Measurements from ENCODE around the gene OTOG. TPM values are rescaled to one million over a fixed set of nuclear protein-coding genes. Genes with fewer than 3 reads are reported as not detected.

OTOG gene
- total RNA-seq, 1 experiment from 2014 or later, result 0.35 TPM

DNA sequence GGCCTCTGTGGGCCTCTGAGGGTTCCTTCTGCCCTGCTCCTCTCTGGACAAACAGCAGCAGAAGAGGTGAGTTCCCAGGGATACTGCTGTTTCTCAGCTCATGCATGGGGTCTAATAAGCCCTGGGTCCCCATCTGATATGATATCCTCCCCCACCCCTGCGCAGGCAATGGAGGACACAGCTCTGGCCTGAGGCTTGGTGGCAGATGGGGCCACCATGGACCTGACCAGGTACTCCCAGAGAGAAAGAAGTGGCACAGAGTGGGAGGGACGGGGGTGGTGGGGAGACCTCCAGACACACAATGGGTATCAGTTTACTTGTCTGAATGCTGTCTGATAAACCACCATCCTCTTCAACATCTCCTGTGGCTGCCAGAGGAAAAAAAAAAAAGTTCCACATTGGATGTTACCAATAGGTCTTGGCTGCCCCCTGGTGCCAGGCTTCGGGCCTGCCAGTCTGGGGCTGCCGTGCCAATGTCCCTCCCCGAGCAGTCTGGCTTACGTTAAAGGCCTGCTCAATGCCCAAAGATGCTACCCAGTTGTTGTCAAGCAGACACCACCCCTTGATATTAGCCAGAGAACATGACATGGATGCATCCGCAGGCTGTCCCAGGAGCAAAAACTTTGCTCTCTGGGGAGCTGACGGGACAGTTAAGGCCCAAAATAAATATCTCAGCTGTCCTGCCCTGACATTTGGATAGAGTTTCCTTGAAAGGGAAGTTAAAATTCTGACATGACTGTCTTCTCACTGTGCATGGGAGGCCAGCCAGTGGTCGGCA lies 42.5 kb upstream of the OTOG start:
- Histone ChIP-seq H4K5ac (ENCODE audit: insufficient read length, low read depth, low read length) (no peak overlapping the region), H2BK15ac (ENCODE audit: low read depth, low read length) (no peak overlapping the region), H3K4ac (ENCODE audit: low read depth, low read length) (no peak overlapping the region), H2AK5ac (ENCODE audit: insufficient read length, low read length) (no peak overlapping the region), H4K91ac (ENCODE audit: insufficient read length, low read depth, low read length) (no peak overlapping the region), H4K20me1 (ENCODE audit: control insufficient read depth, insufficient read depth, insufficient read length) (no peaks in the 10 kb centered on the region), H3K27me3 (ENCODE audit: insufficient read depth, low read length) (no peaks in the 10 kb centered on the region), H3K18ac (ENCODE audit: insufficient read length, low read depth, low read length) (no peak overlapping the region), H2BK20ac (ENCODE audit: low read depth, low read length, poor library complexity, severe bottlenecking) (no peak overlapping the region), H3T11ph (ENCODE audit: low read length) (no peak overlapping the region), H2BK120ac (ENCODE audit: low read depth, low read length, poor library complexity, severe bottlenecking) (no peak overlapping the region), H3K23ac (ENCODE audit: insufficient read length, low read depth, low read length) (no peak overlapping the region), H3K23me2 (ENCODE audit: insufficient read length, low read depth, low read length, poor library complexity, severe bottlenecking) (no peaks in the 10 kb centered on the region), H3K4me2 (ENCODE audit: insufficient read depth, insufficient read length, low read length) (no peak overlapping the region), H2BK12ac (ENCODE audit: insufficient read length, low read depth, low read length) (no peak overlapping the region), H3K9ac (ENCODE audit: extremely low read depth, insufficient read length, low read length) (no peak overlapping the region), H4K8ac (replicated peaks; ENCODE audit: insufficient read length, low read depth, low read length) (no peak overlapping the region), H3K56ac (ENCODE audit: insufficient read length, low read depth, low read length) (no peak overlapping the region), H3K79me1 (ENCODE audit: insufficient read depth, low read depth, low read length, poor library complexity, severe bottlenecking) (no peaks in the 10 kb centered on the region), H3K9me3 (ENCODE audit: control insufficient read depth, low read depth, low read length) (no peaks in the 10 kb centered on the region), H2BK5ac (ENCODE audit: insufficient read length, low read length) (no peak overlapping the region), H2AFZ (ENCODE audit: low read length) (no peak overlapping the region), H3K27ac (ENCODE audit: insufficient read length, low read depth, low read length) (no peak overlapping the region), H3K79me2 (ENCODE audit: insufficient read depth, low read length) (no peaks in the 10 kb centered on the region), H3K14ac (ENCODE audit: insufficient read depth, low read length) (no peak overlapping the region), H3K4me1 (ENCODE audit: insufficient read depth, low read length) (no peaks in the 10 kb centered on the region)
- Mint-ChIP-seq H3K4me3 (no peak overlapping the region), H3K27ac (no peak overlapping the region), H3K27me3 (ENCODE audit: low read depth) (peaks cover 18% of the 10 kb centered on the region), H3K9me3 (no peaks in the 10 kb centered on the region), H3K36me3 (ENCODE audit: insufficient read depth in 1 of 3, low read depth in 3 of 3) (no peaks in the 10 kb centered on the region), H3K4me1 (peaks cover 0 to 5% of the 10 kb centered on the region in 2 experiments; a peak in 2 of 4 replicates)
- no CpG with 5 or more reads among the region's 9 CpGs for WGBS (ENCODE audit: extremely low coverage, insufficient read length, low lambda C conversion rate)
- TF ChIP-seq, protein P1, sequence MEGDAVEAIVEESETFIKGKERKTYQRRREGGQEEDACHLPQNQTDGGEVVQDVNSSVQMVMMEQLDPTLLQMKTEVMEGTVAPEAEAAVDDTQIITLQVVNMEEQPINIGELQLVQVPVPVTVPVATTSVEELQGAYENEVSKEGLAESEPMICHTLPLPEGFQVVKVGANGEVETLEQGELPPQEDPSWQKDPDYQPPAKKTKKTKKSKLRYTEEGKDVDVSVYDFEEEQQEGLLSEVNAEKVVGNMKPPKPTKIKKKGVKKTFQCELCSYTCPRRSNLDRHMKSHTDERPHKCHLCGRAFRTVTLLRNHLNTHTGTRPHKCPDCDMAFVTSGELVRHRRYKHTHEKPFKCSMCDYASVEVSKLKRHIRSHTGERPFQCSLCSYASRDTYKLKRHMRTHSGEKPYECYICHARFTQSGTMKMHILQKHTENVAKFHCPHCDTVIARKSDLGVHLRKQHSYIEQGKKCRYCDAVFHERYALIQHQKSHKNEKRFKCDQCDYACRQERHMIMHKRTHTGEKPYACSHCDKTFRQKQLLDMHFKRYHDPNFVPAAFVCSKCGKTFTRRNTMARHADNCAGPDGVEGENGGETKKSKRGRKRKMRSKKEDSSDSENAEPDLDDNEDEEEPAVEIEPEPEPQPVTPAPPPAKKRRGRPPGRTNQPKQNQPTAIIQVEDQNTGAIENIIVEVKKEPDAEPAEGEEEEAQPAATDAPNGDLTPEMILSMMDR (conservative IDR thresholded peaks at IDR 0.05), result peak; percentile 97
- peak; percentile 72 for DNase-seq
